NCI-H748 (cell line): ENCODE measurements around the gene DRC3.
A peak's percentile ranks its signal among the peaks of the same experiment; 100 is the strongest.
"Not testable (repeated sequence)": the region's sequence is repeated elsewhere in the genome, so short reads cannot be mapped to it uniquely, and the experiment has no call there.

Experiments
- DNase-seq: peaks from one replicate; lab custom pipeline; 2025; ENCODE audit not compliant: unreplicated experiment; lab: John Stamatoyannopoulos, UW

Gene DRC3

GRCh38 chr17:17972126-17972951 is at the start of gene DRC3, which contains the start of gene TOM1L2:
Gene DRC3, plus strand, starts transcription at chr17:17972862. Its CDS starts 4,737 bp downstream, at chr17:17977599.
Gene TOM1L2, minus strand, starts transcription at chr17:17972400. Its CDS starts 87 bp downstream, at chr17:17972313.
- peak; percentile 100 for DNase-seq

GRCh38 chr17:17924131-17924856 is 48.4 kb upstream of the DRC3 start:
- no peak for DNase-seq

- DNase-seq: no peak
These were observed 47.8 kb upstream of the DRC3 start for GRCh38 chr17:17924857-17925250.

DNA sequence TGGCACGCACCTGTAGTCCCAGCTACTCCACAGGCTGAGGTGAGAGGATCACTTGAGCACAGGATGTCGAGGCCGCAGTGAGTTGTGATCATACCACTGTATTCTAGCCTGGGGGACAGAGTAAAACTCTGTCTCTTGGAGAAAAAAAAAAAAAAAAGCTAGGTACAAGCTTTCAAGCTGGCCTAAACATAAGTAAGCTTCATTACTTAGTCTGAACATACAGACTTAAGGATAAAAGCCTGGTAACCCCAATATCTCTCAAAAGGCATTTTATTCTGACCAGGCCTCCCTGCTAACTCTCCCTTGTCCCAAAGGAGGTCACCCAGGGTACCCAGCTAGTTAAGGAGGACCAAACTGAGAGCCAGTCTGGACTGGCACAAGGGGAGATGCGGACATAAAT is 46.6 kb upstream of the DRC3 start:
- DNase-seq: no peak

DNA sequence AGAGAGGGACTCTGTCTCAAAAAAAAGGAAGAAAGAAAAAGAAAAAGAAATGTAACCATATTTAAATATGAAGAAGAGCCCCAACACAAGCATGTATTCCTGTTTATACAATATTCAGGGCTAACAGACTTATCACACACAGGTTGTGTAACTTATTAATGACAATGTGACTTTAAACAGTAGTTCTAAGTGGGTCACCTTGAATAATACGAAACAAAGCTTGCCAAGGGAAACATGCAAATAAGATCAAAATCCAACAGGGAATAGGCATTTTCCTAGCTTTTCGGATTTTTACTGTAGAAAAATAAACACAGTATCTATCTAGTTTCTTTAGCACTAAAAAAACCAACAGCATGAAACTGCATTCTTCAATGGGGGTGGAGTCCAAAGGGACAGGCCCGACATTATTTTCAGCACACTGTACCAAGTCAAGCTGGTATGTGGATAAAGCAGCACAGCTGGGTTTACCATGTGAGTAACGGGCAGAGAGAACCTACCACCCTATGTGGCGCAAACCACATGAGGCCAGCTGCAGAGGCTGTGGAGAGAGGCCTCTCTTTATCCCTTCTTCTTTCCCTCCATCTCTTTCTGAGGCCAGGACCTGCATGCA is 45.7 kb upstream of the DRC3 start:
- no peak for DNase-seq

DNA sequence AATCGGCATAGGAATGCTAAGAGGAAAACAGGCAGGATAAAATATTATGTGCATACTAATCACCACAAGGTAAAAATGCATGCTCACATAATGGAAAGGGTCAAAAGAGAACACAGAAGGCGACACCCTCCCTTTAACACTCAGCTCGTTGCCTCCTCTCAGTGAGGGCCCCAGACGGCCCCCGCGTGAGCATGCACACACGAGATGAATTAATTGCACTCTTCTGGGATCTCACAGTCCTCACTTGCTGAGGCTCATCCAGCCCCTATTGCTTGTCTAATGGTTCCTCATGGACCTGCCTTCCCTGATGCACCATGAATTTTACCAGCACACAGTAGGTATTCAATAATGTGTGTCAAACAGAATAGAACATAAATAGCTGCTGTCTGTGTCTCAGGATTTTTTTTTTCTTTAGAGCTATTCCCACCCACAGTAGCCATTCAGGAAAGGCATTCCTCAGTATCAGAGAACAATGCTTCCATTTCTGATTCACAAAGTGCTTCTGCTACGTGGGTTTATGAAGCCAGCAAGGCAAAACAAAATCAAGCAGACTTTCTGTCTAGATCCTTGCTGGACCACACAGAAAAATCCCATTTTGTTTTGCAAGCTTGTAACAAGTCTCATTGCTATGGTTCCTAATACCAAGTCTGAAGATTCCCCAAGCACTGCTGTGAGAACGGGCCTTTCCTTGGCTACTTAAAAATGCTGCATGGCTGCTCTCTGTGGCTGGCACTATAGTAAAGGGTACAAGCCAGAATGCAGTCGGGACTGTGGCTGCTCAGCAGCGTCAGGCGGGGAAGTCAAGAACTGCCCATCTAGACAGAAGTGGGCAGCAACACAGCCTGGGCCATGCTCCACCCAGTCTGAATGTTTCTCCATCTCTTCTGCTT is 44.0 kb upstream of the DRC3 start:
- no peak for DNase-seq

- no peak for DNase-seq
These were observed 42.8 kb upstream of the DRC3 start for GRCh38 chr17:17929655-17930380.

DNA sequence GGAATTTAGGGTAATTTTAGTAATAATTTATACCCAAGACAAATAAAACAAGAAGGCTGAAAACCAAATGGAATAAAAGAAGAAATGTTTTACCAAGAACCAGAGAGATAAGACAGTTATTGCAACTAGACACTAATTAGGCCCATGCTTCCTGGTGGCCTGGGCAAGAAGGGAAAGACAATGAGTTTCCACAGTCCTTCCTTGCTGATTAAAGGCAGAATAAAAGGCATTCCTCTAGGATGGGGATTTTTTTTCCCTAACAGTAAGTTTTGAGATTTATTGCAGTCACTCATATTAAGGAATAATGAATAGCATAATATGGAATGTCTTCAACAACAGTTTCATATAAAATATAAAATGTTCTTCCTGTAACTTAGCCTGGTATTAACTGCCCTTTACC is 42.0 kb upstream of the DRC3 start:
- DNase-seq: no peak

DNA sequence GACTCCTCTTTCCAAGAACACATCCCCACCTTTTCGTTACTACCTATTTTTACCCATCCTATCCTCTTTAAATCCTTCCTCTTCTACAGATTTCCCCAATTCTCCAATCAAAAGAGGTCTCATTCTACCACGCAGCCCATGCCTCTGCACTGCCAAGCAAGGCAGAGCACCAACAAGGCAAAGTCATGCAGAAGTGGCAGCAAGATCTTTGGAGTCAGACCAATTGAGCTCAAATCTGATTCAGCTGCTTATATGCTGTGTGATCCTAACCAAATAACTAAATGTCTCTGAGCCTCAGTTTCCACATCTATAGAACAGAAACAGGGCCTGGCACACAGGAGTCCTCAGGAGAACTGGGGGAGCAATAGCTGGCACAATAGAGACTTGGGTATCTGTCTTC is 41.5 kb upstream of the DRC3 start:
- DNase-seq: no peak

DNA sequence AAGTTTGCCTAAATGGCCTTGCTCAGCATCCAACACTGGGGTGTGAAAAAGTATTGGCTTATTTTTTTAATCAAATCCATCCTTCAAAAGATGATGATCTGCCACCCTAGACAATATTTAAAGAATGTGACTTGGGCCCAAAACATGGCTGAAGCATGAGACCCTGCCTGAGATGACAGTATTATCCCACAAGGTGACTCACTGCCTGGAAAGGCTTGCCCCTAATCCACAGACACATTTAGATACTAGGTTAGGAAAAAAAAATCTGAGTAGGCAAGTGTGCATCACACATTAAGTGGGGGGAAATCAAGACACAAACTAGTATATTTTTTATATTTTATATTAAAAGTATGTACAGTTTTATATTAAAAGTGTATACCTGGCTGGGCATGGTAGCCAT is 38.9 kb upstream of the DRC3 start:
- no peak for DNase-seq

- DNase-seq: no peak
These were observed 38.4 kb upstream of the DRC3 start for GRCh38 chr17:17934214-17934613.

DNA sequence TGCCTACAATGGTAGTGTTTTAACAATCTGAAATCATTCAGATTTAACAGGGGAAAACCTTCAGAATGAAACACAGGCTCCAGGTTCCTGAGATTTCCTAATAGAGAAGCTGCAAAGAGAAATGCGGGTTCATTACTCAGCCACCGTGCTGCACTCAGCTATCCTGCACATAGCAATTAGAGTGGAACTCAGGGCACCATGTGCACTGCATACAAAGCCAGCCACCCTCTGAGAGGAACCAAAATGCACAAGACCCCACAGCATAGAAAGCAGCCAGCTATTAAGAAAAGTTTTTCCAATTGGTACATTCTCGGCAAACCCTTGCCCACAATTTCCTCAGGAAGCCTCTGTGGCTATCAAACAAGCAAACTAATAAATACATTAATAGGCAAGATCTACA is 37.9 kb upstream of the DRC3 start:
- no peak for DNase-seq

DNA sequence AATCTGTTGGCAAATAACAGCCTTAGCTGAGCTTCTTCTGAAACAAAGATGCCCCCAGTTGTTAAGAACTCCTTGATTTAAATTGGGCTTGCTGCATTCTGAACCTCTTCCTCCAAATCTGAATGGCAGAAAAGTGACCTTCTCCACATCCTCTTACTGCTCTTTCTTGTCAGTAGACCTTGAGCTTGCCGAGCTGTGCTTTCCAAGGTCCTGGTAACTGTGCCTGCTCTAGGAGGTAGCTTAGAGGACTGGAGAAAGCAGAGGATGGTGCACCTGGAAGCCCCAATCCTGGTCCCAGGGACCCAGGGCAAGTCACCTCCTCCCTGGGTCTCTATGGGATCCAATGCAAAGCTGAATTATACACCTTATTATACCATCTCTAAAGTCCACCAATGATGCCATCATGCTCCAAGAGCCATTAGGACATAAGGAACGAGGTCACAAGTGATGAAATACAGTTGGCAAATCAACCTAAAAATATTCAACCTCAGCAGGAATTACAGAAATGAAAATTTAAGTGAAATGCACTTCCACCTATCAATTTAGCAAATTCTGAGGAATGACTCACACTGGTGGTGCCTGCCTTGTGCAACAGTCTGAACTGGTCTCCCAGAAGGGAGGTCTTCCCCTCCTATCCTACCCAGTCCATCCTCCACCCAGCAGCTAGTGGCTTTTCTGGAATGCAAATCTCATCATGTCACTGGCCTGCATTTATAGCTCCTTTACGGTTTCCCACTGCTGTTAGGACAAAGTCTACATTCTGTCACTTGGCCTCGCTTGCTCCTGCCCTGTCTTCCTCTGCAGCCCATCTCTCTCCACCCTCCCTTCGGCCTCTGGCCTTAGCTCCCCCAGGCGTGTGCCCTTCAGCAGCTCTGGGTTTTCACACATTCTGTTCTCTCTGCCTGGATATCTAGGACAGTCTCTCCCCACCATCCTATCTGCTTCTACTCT is 37.1 kb upstream of the DRC3 start:
- DNase-seq: no peak

DNA sequence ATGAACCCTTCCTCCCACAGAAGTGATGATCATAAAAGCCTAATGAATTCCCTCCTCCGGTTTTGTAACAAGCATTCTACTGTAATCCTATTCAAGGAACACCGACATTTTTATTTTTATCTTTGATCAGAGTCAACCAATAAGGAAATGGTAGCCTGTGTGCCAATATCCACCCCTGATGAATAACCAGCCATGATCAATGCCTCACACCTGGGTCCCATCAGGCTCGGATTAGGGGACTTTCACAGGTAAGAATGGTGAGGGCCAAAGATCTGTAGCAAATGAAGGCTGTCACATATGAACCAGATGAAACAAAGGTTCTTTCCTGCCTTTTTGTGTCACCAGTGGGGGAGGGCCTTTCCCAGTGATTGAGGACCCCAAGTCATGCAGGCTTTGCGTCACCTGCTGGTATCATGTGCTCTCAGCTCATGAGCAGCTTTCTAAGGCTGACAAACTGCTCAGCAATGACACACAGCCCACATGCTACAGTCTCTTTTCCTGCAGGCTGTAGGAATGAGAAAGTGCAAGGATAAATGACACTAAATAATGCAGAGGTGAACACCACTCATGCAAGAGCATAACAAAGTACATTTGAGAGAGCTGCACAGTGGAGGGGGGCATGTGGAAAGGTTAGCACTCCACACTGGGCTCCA is 35.3 kb upstream of the DRC3 start:
- no peak for DNase-seq

DNA sequence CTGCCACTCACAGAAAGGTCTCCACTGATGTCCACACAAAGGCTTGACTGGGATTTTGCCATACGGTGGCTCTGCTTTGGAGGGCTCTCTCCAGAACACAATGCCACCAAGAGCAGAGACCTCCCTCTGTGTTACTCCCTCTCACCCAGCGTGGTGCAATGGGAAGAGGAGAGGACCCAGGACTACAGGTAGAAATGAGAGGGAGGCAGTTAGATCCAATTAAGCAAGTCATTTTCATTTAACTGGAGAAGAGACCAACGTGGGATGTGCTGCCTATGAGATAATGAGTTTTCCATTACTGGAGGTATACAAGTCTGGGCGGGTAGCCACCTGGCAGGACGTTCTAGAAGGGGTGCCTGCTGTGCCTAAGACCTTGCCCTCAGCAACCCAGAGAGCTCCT is 34.7 kb upstream of the DRC3 start:
- no peak for DNase-seq

- no peak for DNase-seq
These were observed 34.1 kb upstream of the DRC3 start for GRCh38 chr17:17938388-17939107.

DNA sequence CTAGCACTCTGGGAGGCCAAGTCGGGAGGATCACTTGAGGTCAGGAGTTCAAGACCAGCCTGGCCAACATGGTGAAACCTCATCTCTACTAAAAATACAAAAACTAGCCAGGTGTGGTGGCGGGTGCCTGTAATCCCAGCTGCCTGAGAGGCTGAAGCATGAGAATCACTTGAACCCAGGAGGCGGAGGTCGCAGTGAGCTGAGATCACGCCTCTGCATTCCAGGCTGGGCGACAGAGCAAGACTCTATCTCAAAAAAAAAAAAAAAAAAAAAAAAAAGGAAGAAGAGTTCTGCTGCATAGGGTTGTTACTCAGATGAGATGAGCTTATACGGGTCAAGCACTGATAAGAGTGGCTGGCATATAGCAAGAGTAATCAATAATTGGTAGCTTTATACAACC is 32.7 kb upstream of the DRC3 start:
- DNase-seq: not testable (repeated sequence)

- peak; percentile 42 for DNase-seq
These were observed 32.2 kb upstream of the DRC3 start for GRCh38 chr17:17940441-17940911.
